Neural progenitor cell (in vitro differentiated cells): ENCODE data around the gene KCMF1.

Experiments
- EZH2 ChIP-seq: fragments of 200-600 bp; sonication (generic); IDR thresholded peaks from 2 replicates; pipeline ENCODE4 v1.6.1; 2017; ENCODE audit warnings: antibody characterized with exemption, mild to moderate bottlenecking, moderate library complexity
- EZH2phosphoT487 ChIP-seq: fragments of 200-600 bp; sonication (generic); IDR thresholded peaks from 2 replicates; pipeline ENCODE4 v1.6.1; 2017; ENCODE audit warnings: antibody characterized with exemption
- TF ChIP-seq, protein P1 (sequence below): fragments of 200-600 bp; sonication (generic); IDR thresholded peaks from 2 replicates; pipeline ENCODE4 v1.5.1; 2017; ENCODE audit warnings: antibody characterized with exemption, mild to moderate bottlenecking

DNA sequence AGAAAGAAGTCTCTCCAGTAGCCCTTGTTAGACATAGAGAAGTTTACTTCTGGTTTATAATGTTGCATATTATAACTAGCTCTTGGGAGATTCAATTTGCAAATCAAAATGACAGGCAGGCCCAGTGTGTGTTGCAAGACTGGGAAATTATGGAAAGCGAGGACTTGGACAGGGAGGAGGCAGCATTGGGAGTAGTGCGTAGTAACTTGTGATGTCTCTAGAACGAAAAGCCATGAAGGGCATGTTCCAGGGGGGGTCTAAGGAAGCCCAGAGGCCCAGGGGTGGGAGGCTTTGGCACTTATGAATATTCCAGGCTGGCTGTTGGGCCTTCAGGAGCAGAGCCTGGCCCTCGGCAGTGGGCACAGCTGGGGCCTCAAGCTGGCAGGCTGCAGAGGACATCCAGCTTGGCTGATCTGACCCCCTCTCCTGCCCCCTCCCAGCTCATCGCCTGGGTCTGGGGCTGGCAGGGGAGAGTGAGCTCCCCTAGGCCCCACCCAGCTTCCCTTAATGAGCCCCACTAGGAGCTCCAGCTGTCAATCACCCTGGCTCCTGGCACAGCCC lies 107.0 kb downstream of the KCMF1 start:
- TF ChIP-seq EZH2 (no peak), EZH2phosphoT487 (no peak)
- TF ChIP-seq, protein P1, sequence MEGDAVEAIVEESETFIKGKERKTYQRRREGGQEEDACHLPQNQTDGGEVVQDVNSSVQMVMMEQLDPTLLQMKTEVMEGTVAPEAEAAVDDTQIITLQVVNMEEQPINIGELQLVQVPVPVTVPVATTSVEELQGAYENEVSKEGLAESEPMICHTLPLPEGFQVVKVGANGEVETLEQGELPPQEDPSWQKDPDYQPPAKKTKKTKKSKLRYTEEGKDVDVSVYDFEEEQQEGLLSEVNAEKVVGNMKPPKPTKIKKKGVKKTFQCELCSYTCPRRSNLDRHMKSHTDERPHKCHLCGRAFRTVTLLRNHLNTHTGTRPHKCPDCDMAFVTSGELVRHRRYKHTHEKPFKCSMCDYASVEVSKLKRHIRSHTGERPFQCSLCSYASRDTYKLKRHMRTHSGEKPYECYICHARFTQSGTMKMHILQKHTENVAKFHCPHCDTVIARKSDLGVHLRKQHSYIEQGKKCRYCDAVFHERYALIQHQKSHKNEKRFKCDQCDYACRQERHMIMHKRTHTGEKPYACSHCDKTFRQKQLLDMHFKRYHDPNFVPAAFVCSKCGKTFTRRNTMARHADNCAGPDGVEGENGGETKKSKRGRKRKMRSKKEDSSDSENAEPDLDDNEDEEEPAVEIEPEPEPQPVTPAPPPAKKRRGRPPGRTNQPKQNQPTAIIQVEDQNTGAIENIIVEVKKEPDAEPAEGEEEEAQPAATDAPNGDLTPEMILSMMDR = no peak
